ENCODE results near the gene SLC9A3.

SLC9A3 gene

GRCh38 chr5:505951-506525, 18.2 kb downstream of the SLC9A3 start:
- no peak for DNase-seq (ENCODE audit: low read depth)

GRCh38 chr5:504326-505154, 19.7 kb downstream of the SLC9A3 start:
- no peak for DNase-seq (ENCODE audit: low read depth)

GRCh38 chr5:502325-503079, 21.7 kb downstream of the SLC9A3 start:
- no peak for DNase-seq (ENCODE audit: low read depth)

GRCh38 chr5:501831-502184, 22.4 kb downstream of the SLC9A3 start:
- DNase-seq (ENCODE audit: low read depth), result no peak

DNA sequence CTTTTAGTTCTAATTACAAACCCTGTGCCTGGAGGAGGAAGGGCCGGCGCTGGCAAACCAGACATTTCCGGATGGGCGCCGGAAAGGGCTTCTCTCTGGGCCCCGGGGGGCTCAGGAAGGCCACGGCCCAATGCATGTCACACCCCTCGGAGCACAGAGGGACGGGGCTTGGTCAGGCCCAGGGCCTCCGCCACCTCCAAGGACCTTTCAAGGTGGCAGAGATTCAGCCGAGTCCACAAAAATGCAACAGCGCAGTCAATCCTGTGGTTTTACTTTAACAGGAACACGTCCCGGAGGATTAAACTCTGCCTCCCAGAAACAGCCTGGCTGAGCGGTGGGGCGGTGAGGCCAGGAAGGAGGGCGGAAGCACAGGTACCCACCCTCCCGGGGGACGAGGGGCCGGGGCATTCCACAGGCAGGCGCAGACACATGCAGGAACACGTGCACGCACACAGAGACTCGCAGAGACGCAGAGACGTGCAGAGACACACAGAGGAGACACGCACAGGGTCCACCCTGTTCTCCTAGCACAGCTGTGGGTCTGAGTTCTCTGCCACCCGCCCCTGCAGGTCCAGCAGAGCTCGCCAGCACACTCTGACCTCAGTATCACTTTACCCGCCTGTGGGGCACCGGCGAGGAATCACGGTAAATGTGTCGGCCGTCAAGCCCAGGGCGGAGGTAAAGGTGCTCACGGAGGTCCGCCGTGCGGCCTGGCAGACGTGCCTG, 23.0 kb downstream of the SLC9A3 start:
- DNase-seq (ENCODE audit: low read depth), result no peak

DNA sequence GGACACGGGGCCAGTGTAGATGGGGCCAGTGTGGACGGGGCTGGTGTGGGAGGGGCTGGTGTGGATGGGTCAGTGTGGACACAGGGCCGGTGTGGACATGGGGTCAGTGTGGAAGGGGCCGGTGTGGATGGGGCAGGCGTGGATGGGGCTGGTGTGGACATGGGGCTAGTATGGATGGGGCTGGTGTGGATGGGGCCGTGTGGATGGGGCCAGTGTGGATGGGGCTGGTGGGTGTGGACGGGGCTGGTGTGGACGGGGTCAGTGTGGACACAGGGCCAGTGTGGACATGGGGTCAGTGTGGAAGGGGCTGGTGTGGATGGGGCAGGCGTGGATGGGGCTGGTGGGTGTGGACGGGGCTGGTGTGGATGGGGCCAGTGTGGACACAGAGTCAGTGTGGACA, 23.8 kb downstream of the SLC9A3 start:
- DNase-seq (ENCODE audit: low read depth), result no peak

DNA sequence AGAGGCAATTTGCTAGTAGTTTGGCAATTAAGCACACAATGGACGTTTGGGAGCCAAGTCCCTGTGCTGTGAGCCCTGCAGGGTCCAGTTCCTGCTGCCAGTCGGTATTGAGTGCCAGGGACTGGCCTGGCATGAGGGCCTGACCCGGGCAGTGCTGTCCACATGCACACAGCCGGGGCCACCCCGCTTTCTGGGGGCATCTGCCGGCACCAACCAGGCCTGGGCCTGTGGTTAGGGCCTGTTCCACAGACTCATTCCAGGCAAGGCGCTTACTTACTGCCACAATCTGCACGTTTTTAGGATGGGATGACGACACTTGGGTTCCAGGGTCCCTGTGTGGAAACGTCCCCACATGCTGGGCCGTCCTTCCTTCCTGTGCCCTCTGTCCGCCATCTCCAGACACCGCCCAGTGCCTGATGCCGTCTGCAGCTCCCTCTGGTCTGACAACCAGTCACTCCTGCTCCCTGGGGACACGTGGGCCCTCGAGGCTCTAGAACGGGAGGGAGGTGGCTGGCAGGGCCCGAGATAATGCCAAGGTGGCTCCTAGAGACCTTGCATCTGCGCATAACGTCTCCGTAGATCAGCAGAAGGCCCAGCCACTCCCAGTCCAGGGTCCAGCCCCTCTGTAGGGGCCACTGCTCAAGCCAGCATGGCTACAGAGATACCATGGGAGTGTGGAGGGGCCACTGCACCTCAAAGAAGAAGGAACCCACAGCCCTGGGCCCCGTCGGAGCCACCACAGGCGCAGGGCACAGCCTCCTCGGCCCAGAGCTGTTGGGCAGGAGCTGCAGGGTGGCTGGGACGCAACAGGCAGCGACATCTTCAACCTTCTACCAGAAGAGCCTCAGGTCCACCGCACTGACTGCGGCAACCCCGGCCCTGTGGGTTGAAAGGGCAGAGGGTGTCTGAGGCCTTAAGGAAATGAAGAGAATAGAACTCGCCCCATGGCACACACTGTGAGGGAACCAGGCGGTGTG, 24.7 kb downstream of the SLC9A3 start:
- DNase-seq (ENCODE audit: low read depth), result no peak

DNA sequence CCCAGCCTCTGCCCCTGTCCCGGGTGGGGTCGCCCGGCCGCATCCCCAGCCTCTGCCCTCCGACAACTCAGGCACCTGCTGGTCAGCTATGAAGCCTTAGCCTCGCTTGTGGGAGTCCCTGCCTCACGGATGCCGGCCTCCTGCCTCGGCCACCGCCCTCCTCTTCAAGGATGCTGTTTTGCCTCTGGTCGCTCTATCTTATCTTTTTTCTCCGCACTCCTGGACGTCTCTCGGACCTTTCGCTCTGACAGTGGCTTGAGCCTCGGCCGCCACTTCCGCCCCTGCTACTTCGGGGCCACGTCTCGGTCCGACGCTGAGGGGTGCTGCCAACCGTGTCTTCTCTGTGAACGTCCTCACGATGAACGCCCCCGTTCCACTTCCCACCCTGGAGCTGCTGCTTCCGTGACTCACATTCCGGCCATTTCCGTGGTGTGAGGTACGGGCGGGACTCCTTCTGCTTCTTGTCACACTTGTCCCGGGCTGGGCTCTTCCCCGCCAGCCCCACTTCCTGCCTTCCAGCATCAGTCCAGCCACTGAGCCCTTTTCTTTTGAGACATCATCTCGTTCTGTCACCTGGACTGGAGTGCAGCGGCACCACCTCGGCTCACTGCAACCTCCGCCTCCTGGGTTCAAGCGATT, 26.3 kb downstream of the SLC9A3 start:
- DNase-seq (ENCODE audit: low read depth), result no peak

DNA sequence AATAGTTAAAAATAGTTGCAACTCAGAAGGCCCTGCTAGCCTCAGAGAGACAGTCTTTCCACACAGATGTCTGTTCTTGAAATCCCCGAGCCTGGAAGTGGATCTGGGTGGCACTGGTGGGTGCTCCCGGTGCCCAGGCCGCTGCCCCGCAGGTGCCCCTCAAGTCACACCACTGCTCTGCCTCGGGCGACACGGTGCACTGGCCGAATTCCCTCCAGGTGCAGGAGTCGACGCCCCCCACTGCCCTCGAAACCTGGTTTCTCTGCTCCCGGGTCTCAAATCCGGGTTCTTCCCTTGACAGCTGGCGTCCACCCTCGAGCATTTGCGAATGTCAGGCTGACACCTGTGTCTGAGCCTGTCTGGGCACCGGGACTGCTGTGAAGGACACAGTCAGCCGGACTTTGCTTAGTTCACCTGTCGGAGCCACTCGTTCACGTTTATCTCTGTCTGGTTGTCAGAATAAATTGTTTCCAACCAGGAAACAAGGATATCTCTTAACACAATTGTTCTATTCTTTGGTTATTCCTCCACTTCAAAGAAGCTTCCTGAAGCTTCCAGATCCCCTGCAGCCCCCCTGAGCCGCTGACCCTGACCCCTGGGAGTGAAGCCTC, 27.1 kb downstream of the SLC9A3 start:
- no peak for DNase-seq (ENCODE audit: low read depth)

DNA sequence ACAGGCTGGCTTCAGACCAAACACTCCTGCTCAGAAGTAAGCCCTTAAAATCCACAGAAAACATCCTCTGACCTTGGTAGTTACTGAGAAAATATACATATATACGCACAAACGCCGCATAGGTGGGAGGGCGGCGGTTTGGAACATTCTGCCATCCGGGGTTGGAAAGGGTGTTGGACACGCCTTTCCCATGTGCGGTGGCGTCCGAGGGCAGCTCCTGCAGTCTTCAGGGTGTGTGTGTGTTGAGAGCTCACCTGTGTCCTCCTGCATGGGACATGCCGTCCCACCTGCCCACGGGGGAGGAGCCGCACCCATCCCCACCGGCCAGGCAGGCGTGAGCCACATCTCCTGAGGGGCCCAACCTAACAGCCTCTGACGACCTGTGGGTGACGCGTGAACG, 28.2 kb downstream of the SLC9A3 start:
- no peak for DNase-seq (ENCODE audit: low read depth)

DNA sequence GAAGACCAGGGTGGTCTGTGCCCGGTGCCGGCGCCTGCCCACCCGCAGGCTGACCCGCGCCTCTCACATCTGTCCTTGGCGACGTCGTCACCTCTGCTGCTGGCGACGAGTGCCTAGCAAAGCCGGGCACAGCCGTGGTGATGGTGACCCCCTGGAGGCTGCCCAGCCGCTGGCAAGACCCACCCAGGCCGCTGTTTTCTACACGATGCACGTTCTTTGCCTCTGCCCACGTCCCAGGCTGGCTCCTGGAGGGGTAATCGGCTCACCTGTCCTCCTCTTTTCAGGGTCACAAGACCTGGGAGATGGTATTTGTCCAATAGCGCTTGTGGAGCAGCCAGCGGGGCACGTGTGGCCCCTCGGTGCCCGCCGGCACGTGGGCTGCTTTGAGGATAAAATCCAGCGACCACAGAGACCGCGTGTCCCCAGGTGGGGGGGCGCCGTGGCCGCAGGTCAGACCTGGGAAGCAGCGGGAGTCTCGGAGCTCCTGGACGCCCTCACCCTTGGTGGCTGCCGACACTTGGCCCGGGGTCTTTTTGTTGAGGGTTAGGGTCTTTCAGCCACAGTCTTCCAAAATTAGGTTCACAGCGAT, 29.5 kb downstream of the SLC9A3 start:
- no peak for DNase-seq (ENCODE audit: low read depth)

- no peak for DNase-seq (ENCODE audit: low read depth)
Observed at GRCh38 chr5:493758-494157, 30.5 kb downstream of the SLC9A3 start.

GRCh38 chr5:493119-493701, 31.0 kb downstream of the SLC9A3 start:
- DNase-seq (ENCODE audit: low read depth), result no peak

GRCh38 chr5:492314-492893, 31.8 kb downstream of the SLC9A3 start:
- DNase-seq (ENCODE audit: low read depth), result no peak

DNA sequence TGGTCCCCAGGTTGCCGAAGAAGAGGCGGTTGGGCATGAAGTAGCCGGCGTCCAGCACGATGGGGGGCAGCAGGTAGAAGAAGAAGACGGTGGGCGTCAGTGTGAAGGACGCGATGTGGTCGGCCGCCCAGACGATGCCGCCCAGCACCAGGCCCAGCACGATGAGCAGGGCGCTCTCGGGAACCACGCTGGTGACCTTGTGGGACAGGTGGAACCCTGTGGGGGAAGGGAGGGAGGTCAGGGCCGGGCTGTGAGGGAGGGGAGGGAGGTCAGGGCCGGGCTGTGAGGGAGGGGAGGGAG, 32.4 kb downstream of the SLC9A3 start:
- no peak for DNase-seq (ENCODE audit: low read depth)

DNA sequence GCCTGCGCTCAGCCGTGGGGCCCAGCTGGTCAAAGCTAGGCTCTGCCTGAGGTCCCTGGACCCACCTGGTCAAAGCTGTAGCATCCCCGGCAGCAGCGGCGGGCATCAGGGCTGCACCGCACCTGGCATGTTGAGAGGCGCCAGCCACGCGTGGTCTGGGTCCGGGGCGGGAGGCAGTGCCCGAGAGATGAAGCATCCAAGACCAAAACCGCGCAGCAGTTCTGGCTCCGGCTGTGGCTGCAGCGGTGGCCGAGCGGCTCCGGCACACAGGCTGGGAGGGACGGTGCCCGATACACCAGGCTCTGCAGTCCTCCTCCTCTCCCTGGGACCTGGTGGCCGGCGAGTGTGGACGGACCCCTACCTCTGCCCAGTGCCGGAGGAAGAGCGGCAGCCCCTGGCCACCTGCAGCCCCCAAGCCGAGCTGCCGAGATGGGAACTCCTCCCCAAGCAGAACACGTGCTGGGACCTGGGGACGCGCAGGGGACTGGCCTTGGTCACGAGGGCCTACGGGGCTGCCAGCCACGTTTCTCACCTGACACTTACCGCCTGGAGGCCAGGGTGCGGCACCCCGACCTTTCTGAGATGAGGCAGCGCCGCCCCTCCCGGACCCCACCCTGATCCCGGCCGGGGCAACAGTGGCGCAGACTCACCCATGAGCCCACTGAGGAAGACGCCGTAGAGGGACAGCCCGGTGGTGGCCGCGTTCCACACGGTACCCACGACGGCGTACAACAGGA, 33.0 kb downstream of the SLC9A3 start:
- DNase-seq (ENCODE audit: low read depth), result no peak

DNA sequence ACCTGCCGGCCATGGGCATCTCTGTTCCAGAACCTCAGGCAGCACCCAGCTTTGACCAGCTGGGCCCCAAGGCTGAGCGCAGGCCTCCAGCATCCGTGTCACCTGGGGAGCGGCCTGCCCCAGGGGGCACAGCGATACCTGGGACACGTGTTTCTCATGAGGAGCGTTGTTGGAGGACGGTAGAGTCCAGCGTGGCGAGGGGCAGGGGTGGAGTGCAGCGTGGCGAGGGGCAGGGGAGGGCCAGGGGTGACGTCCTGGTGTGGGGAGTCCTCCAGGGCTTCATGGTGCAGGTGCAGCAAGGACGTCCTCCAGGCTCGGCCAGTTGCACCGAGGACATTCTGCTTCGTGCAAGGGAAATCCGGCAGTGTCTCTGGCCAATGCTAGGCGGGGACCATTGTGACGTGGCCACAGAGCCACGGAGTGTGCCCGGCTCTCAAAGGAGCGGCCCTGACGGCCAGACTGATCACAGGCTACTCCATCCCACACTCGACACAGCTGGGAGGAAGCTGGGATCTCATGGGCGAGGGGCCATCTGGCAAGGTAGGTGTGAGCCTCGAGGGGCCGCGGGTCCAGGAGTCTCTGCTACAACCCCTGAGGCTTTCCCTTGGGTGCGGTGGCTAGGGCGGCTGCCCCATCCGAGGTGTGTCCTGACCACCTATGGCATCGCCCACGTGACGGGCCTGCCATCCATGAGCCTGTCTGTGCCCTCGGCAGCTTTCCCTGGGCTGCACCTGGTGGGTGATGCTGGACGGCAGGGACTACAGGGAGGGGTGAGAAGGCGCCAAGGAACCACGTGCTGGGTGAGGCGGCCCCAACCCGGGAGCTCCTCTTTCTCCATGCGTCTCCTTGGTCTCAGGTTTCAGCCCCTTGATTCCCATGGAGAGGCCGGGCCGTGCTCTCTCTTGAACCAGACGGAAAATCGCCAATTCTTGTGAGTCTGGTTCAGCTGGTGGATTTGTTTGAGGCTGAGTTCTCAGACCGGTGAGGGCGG, 33.8 kb downstream of the SLC9A3 start:
- no peak for DNase-seq (ENCODE audit: low read depth)

DNA sequence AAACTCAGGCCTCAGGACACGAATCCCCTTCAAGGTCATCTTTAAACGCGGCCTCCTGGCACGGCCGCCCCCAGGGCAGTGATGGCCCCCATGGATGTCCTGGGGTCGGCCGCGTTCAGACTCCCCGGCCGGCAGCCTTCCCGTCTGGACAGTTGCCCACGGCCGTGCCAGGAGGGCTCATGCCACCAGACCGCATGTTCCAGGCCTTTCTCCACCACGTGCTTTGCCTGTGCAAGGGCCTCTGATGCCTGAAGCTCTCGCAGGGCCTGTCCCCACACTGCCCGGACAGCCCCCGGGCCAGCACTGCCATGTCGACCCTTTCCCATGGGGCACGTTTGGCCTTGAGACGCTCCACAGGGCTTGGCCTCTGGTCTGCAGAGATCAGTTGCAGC, 34.6 kb downstream of the SLC9A3 start:
- DNase-seq (ENCODE audit: low read depth), result no peak

All from activated T-cell treated with anti-CD3 and anti-CD28 coated beads for 48 hours (primary cell).